ENCODE data around the gene HSPA1A. TPM values are rescaled to one million over a fixed set of nuclear protein-coding genes. Genes with fewer than 3 reads are reported as not detected.
"Not testable (repeated sequence)": the region's sequence is repeated elsewhere in the genome, so short reads cannot be mapped to it uniquely, and the experiment has no call there.

The HSPA1A gene
- total RNA-seq, 1 donor from 2014 or later, result 345 TPM

DNA sequence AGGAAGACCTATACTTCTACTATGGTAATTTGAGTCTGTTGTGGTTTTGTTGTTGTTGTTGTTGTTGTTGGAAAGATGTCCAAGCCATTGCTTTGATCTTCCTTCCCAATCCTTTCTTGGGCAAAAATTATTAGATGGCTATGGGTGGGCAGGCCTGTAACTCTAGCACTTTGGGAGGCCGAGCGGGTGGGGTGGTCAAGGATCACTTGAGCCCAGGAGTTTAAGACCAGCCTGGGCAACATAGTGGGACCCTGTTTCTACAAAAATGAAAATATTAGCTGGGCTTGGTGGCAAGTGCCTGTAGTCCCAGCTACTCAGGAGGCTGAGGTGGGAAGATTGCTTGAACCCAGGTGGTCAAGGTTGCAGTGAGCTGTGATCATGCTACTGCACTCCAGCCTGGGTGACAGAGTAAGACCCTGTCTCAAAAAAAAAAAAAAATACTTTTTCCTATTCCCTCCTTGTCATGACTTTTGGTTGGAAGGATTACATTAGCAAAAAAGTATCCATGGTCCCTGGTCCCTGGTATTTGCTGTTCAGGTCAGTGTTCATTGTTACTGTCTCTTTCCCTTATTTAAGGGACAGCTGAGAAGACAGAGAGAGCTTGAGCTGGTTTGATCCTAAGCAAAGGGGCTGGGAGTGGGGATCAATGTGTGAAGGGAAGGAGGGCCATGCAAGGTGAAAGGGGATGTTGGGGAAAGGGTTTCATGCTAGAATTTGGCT, 35.6 kb downstream of the HSPA1A start:
- TF ChIP-seq CTCF (IDR thresholded peaks at IDR 0.05) (no peak), POLR2AphosphoS5 (IDR thresholded peaks at IDR 0.05; ENCODE audit: insufficient read depth in 1 of 2, low read depth in 1 of 2) (no peak), POLR2A (IDR thresholded peaks at IDR 0.05) (no peak)
- Histone ChIP-seq H3K36me3 (no peaks in the 10 kb centered on the region), H3K27me3 (no peaks in the 10 kb centered on the region), H3K4me3 (no peak overlapping the region), H3K9me3 (no peaks in the 10 kb centered on the region), H3K4me1 (no peaks in the 10 kb centered on the region), H3K27ac (no peak overlapping the region)
- DNase-seq (ENCODE audit: extremely low spot score in 2 of 2), result no peak
- intact Hi-C loops (cut with DNase I), result no loop called here

- Histone ChIP-seq H3K27ac (no peak overlapping the region), H3K36me3 (no peaks in the 10 kb centered on the region), H3K4me1 (no peaks in the 10 kb centered on the region), H3K27me3 (no peaks in the 10 kb centered on the region), H3K4me3 (no peak overlapping the region), H3K9me3 (no peaks in the 10 kb centered on the region)
- DNase-seq (ENCODE audit: extremely low spot score in 2 of 2), result no peak
- intact Hi-C loops (cut with DNase I), result no loop called here
- no peak for TF ChIP-seq POLR2A (IDR thresholded peaks at IDR 0.05)
- TF ChIP-seq CTCF (IDR thresholded peaks at IDR 0.05), result no peak
- TF ChIP-seq POLR2AphosphoS5 (IDR thresholded peaks at IDR 0.05; ENCODE audit: insufficient read depth in 1 of 2, low read depth in 1 of 2), result no peak
Measured at GRCh38 chr6:31851485-31851832, 36.1 kb downstream of the HSPA1A start.

GRCh38 chr6:31851980-31852718, 36.8 kb downstream of the HSPA1A start:
- intact Hi-C loops (cut with DNase I); H3K27ac ChIP-seq; H3K27me3 ChIP-seq; DNase-seq (ENCODE audit: extremely low spot score in 2 of 2); H3K4me3 ChIP-seq; H3K9me3 ChIP-seq; H3K36me3 ChIP-seq; H3K4me1 ChIP-seq: not testable (repeated sequence)

GRCh38 chr6:31857774-31858173, 42.4 kb downstream of the HSPA1A start:
- Histone ChIP-seq H3K36me3 (peaks cover 0 to 15% of the 10 kb centered on the region in 2 donors), H3K4me1 (peaks cover 11% of the 10 kb centered on the region)
- H3K27me3 ChIP-seq; intact Hi-C loops (cut with DNase I); DNase-seq (ENCODE audit: extremely low spot score in 2 of 2); H3K4me3 ChIP-seq; H3K27ac ChIP-seq; H3K9me3 ChIP-seq: not testable (repeated sequence)

- intact Hi-C loops (cut with DNase I), result no loop called here
- TF ChIP-seq POLR2AphosphoS5 (IDR thresholded peaks at IDR 0.05; ENCODE audit: insufficient read depth in 1 of 2, low read depth in 1 of 2) (no peak), POLR2A (IDR thresholded peaks at IDR 0.05) (no peak), CTCF (IDR thresholded peaks at IDR 0.05) (no peak)
- H3K9me3 ChIP-seq, result no peaks in the 10 kb centered on the region
- H3K27me3 ChIP-seq, result no peaks in the 10 kb centered on the region
- no peak for DNase-seq (ENCODE audit: extremely low spot score in 2 of 2)
- H3K4me3 ChIP-seq, result no peak overlapping the region
- peaks cover 16% of the 10 kb centered on the region for H3K4me1 ChIP-seq
- no peak overlapping the region for H3K27ac ChIP-seq
- peaks cover 0 to 15% of the 10 kb centered on the region in 2 donors for H3K36me3 ChIP-seq
Measured at GRCh38 chr6:31858707-31859106, 43.4 kb downstream of the HSPA1A start.

GRCh38 chr6:31859923-31860322, 44.6 kb downstream of the HSPA1A start:
- Histone ChIP-seq H3K9me3 (no peaks in the 10 kb centered on the region), H3K27me3 (no peaks in the 10 kb centered on the region), H3K4me1 (peaks cover 16% of the 10 kb centered on the region), H3K27ac (no peak overlapping the region), H3K4me3 (no peak overlapping the region), H3K36me3 (peaks cover 0 to 15% of the 10 kb centered on the region in 2 donors)
- TF ChIP-seq POLR2AphosphoS5 (IDR thresholded peaks at IDR 0.05; ENCODE audit: insufficient read depth in 1 of 2, low read depth in 1 of 2), result no peak
- no peak for TF ChIP-seq CTCF (IDR thresholded peaks at IDR 0.05)
- no peak for TF ChIP-seq POLR2A (IDR thresholded peaks at IDR 0.05)
- no peak for DNase-seq (ENCODE audit: extremely low spot score in 2 of 2)
- intact Hi-C loops (cut with DNase I), result no loop called here
